Erythroblast (primary cell): ENCODE measurements around the gene KLF5.

Experiments used
- GATA1 ChIP-seq: IDR thresholded peaks from 2 replicates; pipeline ENCODE4 v1.6.1; 2011; ENCODE audit warnings: low read depth, mild to moderate bottlenecking, control low read depth, low read length, moderate library complexity
- POLR2A ChIP-seq: IDR thresholded peaks from 2 replicates; pipeline ENCODE4 v1.6.1; 2011; ENCODE audit warnings: mild to moderate bottlenecking, low read length

GRCh38 chr13:73061473-73061872 is 2.7 kb downstream of the KLF5 start:
- TF ChIP-seq POLR2A (no peak), GATA1 (no peak)
